ENCODE measurements around the gene WTAP. TPM values are rescaled to one million over a fixed set of nuclear protein-coding genes. Genes with fewer than 3 reads are reported as not detected.

The WTAP gene
- total and polyA plus RNA-seq, 2 of the 8 experiments (the other 6 are each of a cell fraction or from before 2014, with no cell fraction given): 32.6 to 120 TPM

DNA sequence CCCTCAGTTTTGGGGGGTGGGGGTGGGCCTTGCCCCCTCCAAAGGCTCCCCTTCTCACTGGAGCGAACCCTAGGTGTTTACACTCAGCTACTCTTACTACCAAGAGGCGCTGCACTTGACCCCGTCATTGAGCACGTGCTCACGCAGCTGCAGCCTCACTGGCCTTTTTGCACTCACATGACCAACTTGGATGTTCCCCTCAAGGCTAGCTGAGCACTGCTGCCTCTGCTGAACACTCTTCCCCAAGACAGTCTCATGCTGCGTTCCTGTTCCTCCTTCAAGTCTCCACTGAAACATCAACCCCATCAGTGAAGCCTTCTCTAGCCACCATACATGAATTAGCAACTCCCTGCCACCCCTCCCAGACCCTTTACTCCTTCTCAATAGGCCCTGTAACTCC, 38.3 kb upstream of the WTAP start:
- ChIA-PET CTCF (ENCODE audit: partially characterized antibody) (interaction anchor here (0.6 to 2.1 kb wide), 7 partner anchors 18 to 553 kb away, joined by 3 to 5 read pairs (median 4); no protein-coding TSS in a partner anchor), POLR2A (ENCODE audit: partially characterized antibody) (interaction anchor here (1.1 to 1.3 kb wide), 2 partner anchors 11 to 45 kb away, joined by 3 to 4 read pairs; no protein-coding TSS in a partner anchor)
- H3K23ac ChIP-seq (ENCODE audit: insufficient read length): no peak overlapping the region
- H3K23me2 ChIP-seq (ENCODE audit: low read depth, low read length): peaks cover 13% of the 10 kb centered on the region
- H3K9me3 ChIP-seq (ENCODE audit: insufficient read depth in 2 of 2, low read depth in 1 of 2, low read length in 1 of 2): no peaks in the 10 kb centered on the region
- no peak overlapping the region for H3K14ac ChIP-seq (ENCODE audit: insufficient read length)
- H2BK5ac ChIP-seq (ENCODE audit: low read depth, low read length): no peak overlapping the region
- no peak overlapping the region for H2BK12ac ChIP-seq (ENCODE audit: low read depth, low read length)
- no peak overlapping the region for H3K4me3 ChIP-seq (ENCODE audit: extremely low read depth in 1 of 4, insufficient read depth in 2 of 4, low read depth in 3 of 4, low read length in 4 of 4)
- peaks cover 4 to 12% of the 10 kb centered on the region in 2 experiments for H4K20me1 ChIP-seq (replicated peaks in 1 of 2; ENCODE audit: control insufficient read depth in 1 of 2, insufficient read depth in 2 of 2, low read length in 2 of 2)
- peaks cover 5% of the 10 kb centered on the region for H3K79me1 ChIP-seq (ENCODE audit: low read depth, low read length)
- no peak overlapping the region for H3K4ac ChIP-seq (replicated peaks; ENCODE audit: insufficient read length, low read depth, low read length)
- H2BK120ac ChIP-seq (replicated peaks; ENCODE audit: low read depth, low read length): no peak overlapping the region
- H2AK5ac ChIP-seq (ENCODE audit: low read depth, low read length): no peak overlapping the region
- DNase-seq (ENCODE audit: low read depth in 1 of 2, low spot score in 2 of 2) (no peak), FAIRE-seq (no peak)
- no peak overlapping the region for H2AFZ ChIP-seq (ENCODE audit: low read length)
- H3K27ac ChIP-seq (ENCODE audit: low read depth, low read length): no peak overlapping the region
- 87% methylated on average over 6 of the region's 6 CpGs; no CpG with 5 or more reads in 1 of the 2 experiments for WGBS, 2 experiments (ENCODE audit: extremely low coverage in 1 of 2, insufficient coverage in 1 of 2, insufficient read length in 1 of 2, insufficient replicate concordance in 2 of 2, low coverage in 1 of 2, low lambda C conversion rate in 2 of 2, missing lambda C conversion rate in 1 of 2)
- no peak overlapping the region for H2BK15ac ChIP-seq (ENCODE audit: low read length)
- no peak overlapping the region for H4K91ac ChIP-seq (replicated peaks; ENCODE audit: insufficient read length, low read length)
- no peak overlapping the region for H3K18ac ChIP-seq (ENCODE audit: extremely low read depth, low read length)
- peaks cover 3 to 12% (median 6%) of the 10 kb centered on the region in 4 experiments for H3K4me1 ChIP-seq (replicated peaks in 1 of 4; ENCODE audit: control insufficient read depth in 3 of 4, insufficient read depth in 4 of 4, low read length in 3 of 4)
- H4K5ac ChIP-seq (ENCODE audit: insufficient read length, low read depth, low read length): no peak overlapping the region
- H3K79me2 ChIP-seq (ENCODE audit: control insufficient read depth in 1 of 2, insufficient read depth in 2 of 2, low read length in 2 of 2): peaks cover 3 to 33% of the 10 kb centered on the region in 2 experiments; a peak in 3 of 4 replicates
- no peak overlapping the region for H3K56ac ChIP-seq (replicated peaks; ENCODE audit: insufficient read length, low read depth, low read length)
- H3K27me3 ChIP-seq (replicated peaks in 1 of 4; ENCODE audit: control insufficient read depth in 3 of 4, extremely low read depth in 1 of 4, insufficient read depth in 3 of 4, low read length in 3 of 4): no peaks in the 10 kb centered on the region
- no peak overlapping the region for H3K4me2 ChIP-seq (ENCODE audit: insufficient read depth in 1 of 2, low read depth in 2 of 2, low read length in 2 of 2)
- H3K9ac ChIP-seq (replicated peaks in 1 of 4; ENCODE audit: extremely low read depth in 1 of 4, low read depth in 3 of 4, low read length in 3 of 4): no peak overlapping the region
- H2BK20ac ChIP-seq (ENCODE audit: low read length): no peak overlapping the region
- H4K8ac ChIP-seq (ENCODE audit: extremely low read depth, insufficient read depth, low read length): peak overlapping the region; percentile 71; the same call in 1 of the 2 replicates
- H3K36me3 ChIP-seq (ENCODE audit: control insufficient read depth in 2 of 4, insufficient read depth in 4 of 4, low read length in 3 of 4): peaks cover 0 to 22% (median 10%) of the 10 kb centered on the region in 4 experiments; a peak in 5 of 8 replicates
- no peak for TF ChIP-seq CTBP2 (IDR thresholded peaks at IDR 0.05; ENCODE audit: borderline replicate concordance, insufficient read depth, insufficient read length, low read length)
- no peak for TF ChIP-seq JUND (IDR thresholded peaks at IDR 0.05; ENCODE audit: low read length)
- TF ChIP-seq GABPA (IDR thresholded peaks at IDR 0.05; ENCODE audit: borderline replicate concordance, insufficient read depth, low read length): no peak
- no peak for TF ChIP-seq BCL11A (IDR thresholded peaks at IDR 0.05; ENCODE audit: low read depth in 2 of 2, low read length in 2 of 2)
- TF ChIP-seq YY1 (IDR thresholded peaks at IDR 0.05; ENCODE audit: low read depth, low read length): no peak
- TF ChIP-seq TBP (IDR thresholded peaks at IDR 0.05; ENCODE audit: low read depth, low read length): no peak
- no peak for TF ChIP-seq CEBPB (IDR thresholded peaks at IDR 0.05; ENCODE audit: low read depth, low read length)
- TF ChIP-seq, protein P1, sequence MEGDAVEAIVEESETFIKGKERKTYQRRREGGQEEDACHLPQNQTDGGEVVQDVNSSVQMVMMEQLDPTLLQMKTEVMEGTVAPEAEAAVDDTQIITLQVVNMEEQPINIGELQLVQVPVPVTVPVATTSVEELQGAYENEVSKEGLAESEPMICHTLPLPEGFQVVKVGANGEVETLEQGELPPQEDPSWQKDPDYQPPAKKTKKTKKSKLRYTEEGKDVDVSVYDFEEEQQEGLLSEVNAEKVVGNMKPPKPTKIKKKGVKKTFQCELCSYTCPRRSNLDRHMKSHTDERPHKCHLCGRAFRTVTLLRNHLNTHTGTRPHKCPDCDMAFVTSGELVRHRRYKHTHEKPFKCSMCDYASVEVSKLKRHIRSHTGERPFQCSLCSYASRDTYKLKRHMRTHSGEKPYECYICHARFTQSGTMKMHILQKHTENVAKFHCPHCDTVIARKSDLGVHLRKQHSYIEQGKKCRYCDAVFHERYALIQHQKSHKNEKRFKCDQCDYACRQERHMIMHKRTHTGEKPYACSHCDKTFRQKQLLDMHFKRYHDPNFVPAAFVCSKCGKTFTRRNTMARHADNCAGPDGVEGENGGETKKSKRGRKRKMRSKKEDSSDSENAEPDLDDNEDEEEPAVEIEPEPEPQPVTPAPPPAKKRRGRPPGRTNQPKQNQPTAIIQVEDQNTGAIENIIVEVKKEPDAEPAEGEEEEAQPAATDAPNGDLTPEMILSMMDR (IDR thresholded peaks at IDR 0.05; ENCODE audit: control extremely low read depth in 1 of 3, insufficient read depth in 1 of 3, low read depth in 1 of 3, low read length in 3 of 3): no peak
- TF ChIP-seq RXRA (IDR thresholded peaks at IDR 0.05; ENCODE audit: insufficient read depth, low read depth, low read length): no peak
- TF ChIP-seq SP1 (IDR thresholded peaks at IDR 0.05; ENCODE audit: low read depth, low read length): no peak
- TF ChIP-seq SRF (IDR thresholded peaks at IDR 0.05; ENCODE audit: low read depth, low read length): no peak
- TF ChIP-seq CHD1 (IDR thresholded peaks at IDR 0.05; ENCODE audit: low read depth, low read length): no peak
